Endothelial cell of umbilical vein (primary cell): Measurements from ENCODE around the gene SAMD14. TPM values are rescaled to one million over a fixed set of nuclear protein-coding genes. Genes with fewer than 3 reads are reported as not detected.
A peak's percentile ranks its signal among the peaks of the same experiment; 100 is the strongest.

ENCODE experiments used
- BruUV-seq: library from RNA; stranded (reverse); fragments of 400-500 nt; replicated peaks from 2 replicates; lab custom pipeline; 2021; lab: Mats Ljungman, UMichigan
- CTCF ChIA-PET: fragments of 300-600, 350-600 bp; sonication (Branson Sonifier 250); formaldehyde crosslinking; loops from one replicate; lab custom pipeline; 2021; ENCODE audit warnings: antibody characterized with exemption, inconsistent platforms; lab: Charles Lee
- POLR2A ChIA-PET: fragments of 300-600, 350-600 bp; sonication (Branson Sonifier 250); formaldehyde crosslinking; loops from one replicate; lab custom pipeline; 2021; ENCODE audit warnings: antibody characterized with exemption, inconsistent platforms; lab: Charles Lee
- DNase-seq: peaks from one replicate; pipeline ENCODE4 v3.0.0-alpha.2; 2011; ENCODE audit warnings: low read depth, low spot score
- FAIRE-seq: peaks from 2 replicates; lab custom pipeline; 2011; peaks lifted over from hg19 to GRCh38; lab: Jason Lieb, UNC
- H2AFZ ChIP-seq: 2 replicates; pipeline ENCODE4 v1.6.0; 2012; ENCODE audit warnings: low read depth, low read length, control low read depth, inconsistent platforms
- H3K27ac ChIP-seq: 2 replicates; pipeline ENCODE4 v1.5.1; 2011; ENCODE audit warnings: low read depth, mild to moderate bottlenecking, control low read depth, low read length, moderate library complexity; ENCODE audit not compliant: insufficient read depth
- H3K27me3 ChIP-seq, 2 experiments: 2 replicates each; pipeline versions ENCODE4 v1.6.0 to v1.6.1; 2011; ENCODE audit warnings: low read length in 2 of 2, mixed read lengths in 1 of 2; ENCODE audit not compliant: control insufficient read depth in 2 of 2, insufficient read depth in 2 of 2
- H3K36me3 ChIP-seq, 2 experiments: 2 replicates in 1 of 2; 3 replicates in 1 of 2; pipeline ENCODE4 v1.5.1; 2011; ENCODE audit warnings: low read length in 2 of 2, mild to moderate bottlenecking in 1 of 2, moderate library complexity in 1 of 2; ENCODE audit not compliant: control insufficient read depth in 2 of 2, insufficient read depth in 2 of 2; ENCODE audit errors: extremely low read depth in 1 of 2
- H3K4me1 ChIP-seq: 3 replicates; pipeline ENCODE4 v1.5.1; 2011; ENCODE audit warnings: mild to moderate bottlenecking, low read length; ENCODE audit not compliant: control insufficient read depth, insufficient read depth; ENCODE audit errors: extremely low read depth
- H3K4me2 ChIP-seq: 2 replicates; pipeline ENCODE4 v1.6.1; 2011; ENCODE audit warnings: low read length, control low read depth, mixed read lengths; ENCODE audit not compliant: insufficient read depth
- H3K4me3 ChIP-seq, 3 experiments: fragments of 200-600 bp in 1 of 3; sonication (generic), shearing (Covaris generic) in 1 of 3; replicated peaks in 1 of 3; 2 replicates each; pipeline ENCODE4 v1.5.1; 2011 to 2016; ENCODE audit warnings: control low read depth in 3 of 3, low read length in 3 of 3, mild to moderate bottlenecking in 2 of 3, inconsistent platforms in 1 of 3, low read depth in 1 of 3, moderate library complexity in 1 of 3; ENCODE audit not compliant: insufficient read depth in 1 of 3
- H3K79me2 ChIP-seq: 2 replicates; pipeline ENCODE4 v1.6.0; 2012; ENCODE audit warnings: low read length, inconsistent platforms; ENCODE audit not compliant: control insufficient read depth, insufficient read depth
- H3K9ac ChIP-seq: replicated peaks from 2 replicates; pipeline ENCODE3; 2011; ENCODE audit warnings: low read length, control low read depth; ENCODE audit not compliant: insufficient read depth; ENCODE audit errors: extremely low read depth
- H3K9me1 ChIP-seq: replicated peaks from 3 replicates; pipeline ENCODE4 v1.6.0; 2011; ENCODE audit warnings: mild to moderate bottlenecking, low read length; ENCODE audit not compliant: control insufficient read depth, insufficient read depth; ENCODE audit errors: extremely low read depth
- H3K9me3 ChIP-seq: replicated peaks from 2 replicates; pipeline ENCODE4 v1.5.1; 2012; ENCODE audit warnings: low read length, inconsistent platforms; ENCODE audit not compliant: control insufficient read depth, insufficient read depth
- H4K20me1 ChIP-seq: replicated peaks from 2 replicates; pipeline ENCODE3; 2011; ENCODE audit warnings: mild to moderate bottlenecking, low read length; ENCODE audit not compliant: control insufficient read depth, insufficient read depth; ENCODE audit errors: extremely low read depth
- EZH2 ChIP-seq: IDR thresholded peaks from 2 replicates; pipeline ENCODE4 v1.6.1; 2012; ENCODE audit warnings: borderline replicate concordance, low read depth, mild to moderate bottlenecking, moderate library complexity, low read length, inconsistent platforms; ENCODE audit not compliant: severe bottlenecking
- FOS ChIP-seq: IDR thresholded peaks from 2 replicates; pipeline ENCODE4 v1.6.1; 2011; ENCODE audit warnings: mild to moderate bottlenecking, low read length, moderate library complexity, borderline replicate concordance; ENCODE audit not compliant: insufficient read depth
- GATA2 ChIP-seq: IDR thresholded peaks from 2 replicates; pipeline ENCODE4 v1.7.0; 2011; ENCODE audit warnings: low read depth, mild to moderate bottlenecking, moderate library complexity, mixed read lengths, low read length; ENCODE audit not compliant: insufficient read length, insufficient read depth
- JUN ChIP-seq: IDR thresholded peaks from 2 replicates; pipeline ENCODE4 v1.6.1; 2011; ENCODE audit warnings: borderline replicate concordance, low read depth; ENCODE audit not compliant: insufficient read length, insufficient read depth
- MYC ChIP-seq: IDR thresholded peaks from one replicate; pipeline ENCODE4 v1.6.1; 2011; ENCODE audit warnings: mild to moderate bottlenecking, low read depth, low read length
- POLR2A ChIP-seq: IDR thresholded peaks from 2 replicates; pipeline ENCODE4 v1.6.1; 2012; ENCODE audit warnings: low read depth, mild to moderate bottlenecking, control low read depth, low read length
- POLR2AphosphoS5 ChIP-seq: IDR thresholded peaks from 2 replicates; pipeline ENCODE4 v1.6.1; 2012; ENCODE audit warnings: low read depth, mild to moderate bottlenecking, control low read depth, low read length, moderate library complexity; ENCODE audit not compliant: insufficient read depth
- dilution Hi-C: fragments of 300-500 bp; cut with MboI; formaldehyde crosslinking; loops from one replicate; pipeline ENCODE4 v1.15.0; 2019; ENCODE audit warnings: low sequenced_read_pairs; ENCODE audit not compliant: extremely low pct_ligation_motif_present
- intact Hi-C: fragments of 100-400 bp; cut with micrococcal nuclease; formaldehyde crosslinking; loops from one replicate; pipeline ENCODE4 v1.10.0; 2022
- polyA plus RNA-seq, 4 experiments: library from polyadenylated mRNA; depleted of rRNA in 3 of 4; stranded (reverse) in 3 of 4; unstranded in 1 of 4; fragments of >200 nt; gene quantifications; 2 replicates each; pipeline versions ENCODE4 v1.2.1 to v1.2.3, GENCODE V29; 2011 to 2012; ENCODE audit warnings: missing spikeins in 1 of 4
- total RNA-seq: library from RNA; stranded (reverse); gene quantifications from 2 replicates; pipeline ENCODE4 v1.2.3, GENCODE V29; 2021
- TF ChIP-seq, protein P1 (sequence below), 2 donors: IDR thresholded peaks; 1 replicate in 1 of 2; 2 replicates in 1 of 2; pipeline ENCODE4 v1.5.1; 2011; ENCODE audit warnings: low read length in 2 of 2, mild to moderate bottlenecking in 2 of 2, moderate library complexity in 2 of 2, control low read depth in 1 of 2, inconsistent platforms in 1 of 2, low read depth in 1 of 2; ENCODE audit not compliant: insufficient read depth in 1 of 2; ENCODE audit errors: extremely low read depth in 1 of 2
- TF ChIP-seq, protein P2 (sequence below): IDR thresholded peaks from 2 replicates; pipeline ENCODE4 v1.6.1; 2011; ENCODE audit not compliant: insufficient read depth, insufficient read length

SAMD14 gene
- total and polyA plus RNA-seq, 2 donors (not counting 3 experiments of a cell fraction or from before 2014, with no cell fraction given): 6.8 to 15.6 TPM

DNA sequence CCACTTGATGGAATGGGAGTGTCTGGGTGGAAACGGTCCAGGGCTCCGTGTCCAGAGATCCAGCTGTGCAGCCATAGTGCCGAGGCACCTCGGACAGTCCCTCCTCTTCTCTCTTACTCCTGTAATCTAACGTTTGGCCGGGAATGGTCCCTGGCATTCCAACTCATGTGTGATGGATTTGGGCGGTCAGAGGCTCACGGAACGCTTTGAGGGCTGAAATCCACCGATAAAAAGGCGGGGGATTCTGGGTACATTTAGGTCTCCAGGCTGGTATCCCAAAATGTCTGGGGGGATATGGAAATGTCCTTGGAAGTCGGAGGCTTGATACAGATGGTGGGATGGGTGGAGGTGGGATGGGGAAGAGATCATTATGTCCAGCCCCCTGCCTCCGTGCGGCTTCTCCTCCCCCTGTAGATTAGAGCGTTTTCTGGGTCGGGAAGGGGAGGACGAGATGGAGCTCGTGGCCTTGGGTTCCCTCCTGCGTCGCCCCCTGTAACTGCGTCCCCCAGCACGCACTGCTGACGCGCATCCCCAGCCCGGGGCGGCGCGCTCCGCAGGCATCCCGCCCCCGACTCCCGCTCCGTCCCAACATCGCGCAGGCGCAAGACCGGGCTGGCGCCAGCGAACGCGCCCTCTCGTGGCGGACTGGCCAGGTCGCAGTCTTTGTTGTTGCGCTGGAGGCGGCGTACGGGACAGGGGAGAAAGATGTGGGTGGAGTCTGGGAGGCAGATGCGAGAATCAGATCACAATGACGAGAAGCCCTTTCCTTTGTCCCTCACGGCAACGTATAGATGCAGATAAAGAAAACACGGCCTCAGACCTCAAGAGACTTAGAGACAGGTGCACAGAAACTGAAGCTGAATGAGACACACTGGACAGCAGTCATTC lies 31.3 kb upstream of the SAMD14 start:
- Histone ChIP-seq H3K9me1 (no peaks in the 10 kb centered on the region), H4K20me1 (no peaks in the 10 kb centered on the region), H3K4me3 (peak overlapping the region; percentile 28 to 63 (median 39)), H3K79me2 (no peaks in the 10 kb centered on the region), H3K9ac (peak overlapping the region; percentile 33), H3K27ac (no peak overlapping the region), H3K27me3 (peaks cover 0 to 2% of the 10 kb centered on the region in 2 experiments), H3K36me3 (no peaks in the 10 kb centered on the region), H2AFZ (peak overlapping the region; percentile 89), H3K4me2 (peak overlapping the region; percentile 77), H3K9me3 (no peaks in the 10 kb centered on the region), H3K4me1 (peaks cover 6% of the 10 kb centered on the region)
- dilution Hi-C loops (no loop called here), intact Hi-C loops (loop anchor here (1.0 kb wide), 4 partner anchors 9 to 67 kb away; no protein-coding TSS in a partner anchor)
- FAIRE-seq: peak; percentile 97
- no TSS peak for BruUV-seq
- peak; percentile 93 for DNase-seq
- no peak for TF ChIP-seq MYC
- TF ChIP-seq, protein P1, sequence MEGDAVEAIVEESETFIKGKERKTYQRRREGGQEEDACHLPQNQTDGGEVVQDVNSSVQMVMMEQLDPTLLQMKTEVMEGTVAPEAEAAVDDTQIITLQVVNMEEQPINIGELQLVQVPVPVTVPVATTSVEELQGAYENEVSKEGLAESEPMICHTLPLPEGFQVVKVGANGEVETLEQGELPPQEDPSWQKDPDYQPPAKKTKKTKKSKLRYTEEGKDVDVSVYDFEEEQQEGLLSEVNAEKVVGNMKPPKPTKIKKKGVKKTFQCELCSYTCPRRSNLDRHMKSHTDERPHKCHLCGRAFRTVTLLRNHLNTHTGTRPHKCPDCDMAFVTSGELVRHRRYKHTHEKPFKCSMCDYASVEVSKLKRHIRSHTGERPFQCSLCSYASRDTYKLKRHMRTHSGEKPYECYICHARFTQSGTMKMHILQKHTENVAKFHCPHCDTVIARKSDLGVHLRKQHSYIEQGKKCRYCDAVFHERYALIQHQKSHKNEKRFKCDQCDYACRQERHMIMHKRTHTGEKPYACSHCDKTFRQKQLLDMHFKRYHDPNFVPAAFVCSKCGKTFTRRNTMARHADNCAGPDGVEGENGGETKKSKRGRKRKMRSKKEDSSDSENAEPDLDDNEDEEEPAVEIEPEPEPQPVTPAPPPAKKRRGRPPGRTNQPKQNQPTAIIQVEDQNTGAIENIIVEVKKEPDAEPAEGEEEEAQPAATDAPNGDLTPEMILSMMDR (IDR thresholded peaks at IDR 0.05; ENCODE audit: extremely low read depth in 1 of 2, insufficient read depth in 1 of 2, low read depth in 1 of 2, low read length in 2 of 2): peak; percentile 95 to 97
- TF ChIP-seq JUN: no peak
- TF ChIP-seq, protein P2, sequence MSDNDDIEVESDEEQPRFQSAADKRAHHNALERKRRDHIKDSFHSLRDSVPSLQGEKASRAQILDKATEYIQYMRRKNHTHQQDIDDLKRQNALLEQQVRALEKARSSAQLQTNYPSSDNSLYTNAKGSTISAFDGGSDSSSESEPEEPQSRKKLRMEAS: no peak
- no peak for TF ChIP-seq GATA2
- TF ChIP-seq FOS: no peak
- TF ChIP-seq POLR2AphosphoS5: peak; percentile 68
- peak; percentile 22 for TF ChIP-seq POLR2A
- TF ChIP-seq EZH2: no peak
- ChIA-PET POLR2A (interaction anchor here (0.6 kb wide), 1 partner anchor 93 kb away, joined by 4 read pairs; no protein-coding TSS in a partner anchor), CTCF (interaction anchor here (0.9 to 2.8 kb wide), 20 partner anchors 8 to 136 kb away, joined by 3 to 57 read pairs (median 6); partner anchors contain the start of genes PPP1R9B and SAMD14)
